GM19023 (cell line): ENCODE measurements around the gene C2CD5.

Experiments
- ATAC-seq: cut with Tn5 transposase; IDR thresholded peaks from one replicate; pipeline ENCODE4 v1.9.1; 2021; ENCODE audit warnings: mild to moderate bottlenecking, moderate library complexity; ENCODE audit not compliant: unreplicated experiment

The C2CD5 gene

GRCh38 chr12:22431693-22432251 is 112.6 kb downstream of the C2CD5 start:
- no peak for ATAC-seq

- ATAC-seq, result no peak
These were observed 127.5 kb downstream of the C2CD5 start for GRCh38 chr12:22416801-22417200.

GRCh38 chr12:22415342-22416309 is 128.7 kb downstream of the C2CD5 start:
- no peak for ATAC-seq

- ATAC-seq, result no peak
These were observed 129.6 kb downstream of the C2CD5 start for GRCh38 chr12:22414742-22415141.

GRCh38 chr12:22413592-22413991 is 130.8 kb downstream of the C2CD5 start:
- no peak for ATAC-seq

GRCh38 chr12:22412581-22412980 is 131.8 kb downstream of the C2CD5 start:
- no peak for ATAC-seq

- ATAC-seq, result no peak
These were observed 133.9 kb downstream of the C2CD5 start for GRCh38 chr12:22410486-22410885.

- peak; percentile 96 for ATAC-seq
These were observed 134.8 kb downstream of the C2CD5 start for GRCh38 chr12:22409377-22410164.

GRCh38 chr12:22408610-22409376 is 135.5 kb downstream of the C2CD5 start:
- ATAC-seq, result peak; percentile 5

- ATAC-seq, result no peak
These were observed 136.9 kb downstream of the C2CD5 start for GRCh38 chr12:22407397-22407796.

- no peak for ATAC-seq
These were observed 137.7 kb downstream of the C2CD5 start for GRCh38 chr12:22406627-22407026.

GRCh38 chr12:22399464-22400180 is 144.7 kb downstream of the C2CD5 start:
- no peak for ATAC-seq
